Neural cell (in vitro differentiated cells): ENCODE data around the gene GRHL3.

Experiments used
- CTCF ChIP-seq: fragments of 450-650 bp; IDR thresholded peaks from 2 replicates; pipeline ENCODE4 v1.5.1; 2014; ENCODE audit warnings: antibody characterized with exemption, mild to moderate bottlenecking, moderate library complexity; ENCODE audit not compliant: poor library complexity, severe bottlenecking
- EP300 ChIP-seq: fragments of 450-650 bp; conservative IDR thresholded peaks from 2 replicates; pipeline ENCODE4 v1.6.1; 2014; ENCODE audit warnings: antibody characterized with exemption, mild to moderate bottlenecking, moderate library complexity; ENCODE audit not compliant: poor library complexity, severe bottlenecking
- EZH2 ChIP-seq: fragments of 200-600, 300-800 bp; shearing (Covaris generic), sonication (generic); IDR thresholded peaks from 2 replicates; pipeline ENCODE4 v1.6.1; 2014; ENCODE audit warnings: antibody characterized with exemption, low read length, borderline replicate concordance, mild to moderate bottlenecking; ENCODE audit not compliant: insufficient read depth, poor library complexity, severe bottlenecking
- POLR2AphosphoS5 ChIP-seq: IDR thresholded peaks from 2 replicates; pipeline ENCODE4 v1.6.1; 2012
- RAD21 ChIP-seq: fragments of 450-650 bp; conservative IDR thresholded peaks from 2 replicates; pipeline ENCODE4 v1.6.1; 2014; ENCODE audit warnings: antibody characterized with exemption, mild to moderate bottlenecking, moderate library complexity
- REST ChIP-seq: IDR thresholded peaks from 2 replicates; pipeline ENCODE4 v1.6.1; 2012; ENCODE audit warnings: borderline replicate concordance
- SMC3 ChIP-seq: fragments of 450-650 bp; conservative IDR thresholded peaks from 2 replicates; pipeline ENCODE4 v1.6.1; 2014; ENCODE audit warnings: antibody characterized with exemption, mild to moderate bottlenecking, moderate library complexity; ENCODE audit not compliant: poor library complexity
- TAF1 ChIP-seq: IDR thresholded peaks from 2 replicates; pipeline ENCODE4 v1.6.1; 2012; ENCODE audit warnings: low read depth

- TF ChIP-seq POLR2AphosphoS5 (no peak), EP300 (no peak), SMC3 (no peak), CTCF (no peak), EZH2 (no peak), TAF1 (no peak), REST (no peak), RAD21 (no peak)
These were observed 10.2 kb downstream of the GRHL3 start for GRCh38 chr1:24329331-24329730.
